GM23338 (cell line): ENCODE measurements around the gene POLE. TPM values are rescaled to one million over a fixed set of nuclear protein-coding genes. Genes with fewer than 3 reads are reported as not detected.

Experiments
- ATAC-seq: fragments of 200-7000 bp; cut with Tn5 transposase; 3 replicates; pipeline ENCODE4 v1.9.1; 2020
- DNase-seq: peaks from one replicate; pipeline ENCODE4 v3.0.0-alpha.2; 2015; ENCODE audit warnings: low spot score
- H2AFZ ChIP-seq: fragments of 200-600 bp; sonication (generic); 2 replicates; pipeline ENCODE4 v1.8.0; 2016; ENCODE audit warnings: antibody characterized with exemption, mild to moderate bottlenecking, moderate library complexity
- H3F3A ChIP-seq: fragments of 200-600 bp; sonication (generic); replicated peaks from 2 replicates; pipeline ENCODE4 v1.8.0; 2017; ENCODE audit warnings: antibody characterized with exemption, mixed run types, low read depth
- H3K27ac ChIP-seq: fragments of 200-600 bp; sonication (generic); 2 replicates; pipeline ENCODE4 v1.6.1; 2016; ENCODE audit warnings: low read depth
- H3K27me3 ChIP-seq: fragments of 200-600 bp; sonication (generic); 2 replicates; pipeline ENCODE4 v1.8.0; 2016; ENCODE audit warnings: mild to moderate bottlenecking, mixed run types, moderate library complexity; ENCODE audit not compliant: insufficient read depth
- H3K36me3 ChIP-seq: fragments of 200-600 bp; sonication (generic); 2 replicates; pipeline ENCODE4 v1.8.0; 2016; ENCODE audit warnings: mild to moderate bottlenecking; ENCODE audit not compliant: insufficient read depth
- H3K4me1 ChIP-seq: fragments of 200-600 bp; sonication (generic); 2 replicates; pipeline ENCODE4 v1.8.0; 2016; ENCODE audit warnings: mild to moderate bottlenecking, moderate library complexity; ENCODE audit not compliant: insufficient read depth
- H3K4me2 ChIP-seq: fragments of 200-600 bp; sonication (generic); 2 replicates; pipeline ENCODE4 v1.7.1; 2017; ENCODE audit warnings: mixed run types
- H3K4me3 ChIP-seq: fragments of 200-600 bp; sonication (generic); 2 replicates; pipeline ENCODE4 v1.6.1; 2016; ENCODE audit warnings: mixed run types
- H3K79me2 ChIP-seq: fragments of 200-600 bp; sonication (generic); replicated peaks from 2 replicates; pipeline ENCODE4 v1.8.0; 2017; ENCODE audit warnings: mild to moderate bottlenecking; ENCODE audit not compliant: insufficient read depth
- H3K9me2 ChIP-seq: fragments of 200-600 bp; sonication (generic); 2 replicates; pipeline ENCODE4 v1.8.0; 2017; ENCODE audit not compliant: insufficient read depth
- H4K20me1 ChIP-seq: fragments of 200-600 bp; sonication (generic); replicated peaks from 2 replicates; pipeline ENCODE4 v1.8.0; 2017; ENCODE audit warnings: mild to moderate bottlenecking; ENCODE audit not compliant: insufficient read depth
- H3K27ac Mint-ChIP-seq: 2 replicates; pipeline ENCODE4 v1.8.0; 2020; ENCODE audit warnings: inconsistent platforms, mild to moderate bottlenecking, moderate library complexity, mixed read lengths
- H3K27me3 Mint-ChIP-seq: 3 replicates; pipeline ENCODE4 v1.8.0; 2022; ENCODE audit warnings: low read depth, mild to moderate bottlenecking, moderate library complexity, mixed read lengths, inconsistent platforms; ENCODE audit not compliant: insufficient read depth, poor library complexity
- H3K36me3 Mint-ChIP-seq: 3 replicates; pipeline ENCODE4 v1.8.0; 2021; ENCODE audit warnings: low read depth, mild to moderate bottlenecking, inconsistent platforms, moderate library complexity, mixed read lengths
- H3K4me1 Mint-ChIP-seq: 3 replicates; pipeline ENCODE4 v1.8.0; 2020; ENCODE audit warnings: mild to moderate bottlenecking, inconsistent platforms, mixed read lengths
- H3K4me3 Mint-ChIP-seq: 3 replicates; pipeline ENCODE4 v1.8.0; 2021; ENCODE audit warnings: moderate library complexity, mild to moderate bottlenecking, inconsistent platforms, mixed read lengths
- H3K9me3 Mint-ChIP-seq: 3 replicates; pipeline ENCODE4 v1.8.0; 2020; ENCODE audit warnings: moderate library complexity, mild to moderate bottlenecking, inconsistent platforms, mixed read lengths
- CTCF ChIP-seq, 2 experiments: fragments of 200-600 bp in 1 of 2; sonication (generic) in 1 of 2; conservative IDR thresholded peaks; 2 replicates each; pipeline versions ENCODE4 v1.5.1 to v1.6.1; 2016 to 2017; ENCODE audit warnings: antibody characterized with exemption in 2 of 2, low read depth in 2 of 2, mild to moderate bottlenecking in 2 of 2, moderate library complexity in 1 of 2
- EZH2 ChIP-seq: fragments of 200-600 bp; sonication (generic); IDR thresholded peaks from one replicate; pipeline ENCODE4 v1.8.0; 2017; ENCODE audit warnings: antibody characterized with exemption, mild to moderate bottlenecking, low read depth; ENCODE audit not compliant: unreplicated experiment
- EZH2phosphoT487 ChIP-seq: fragments of 200-600 bp; sonication (generic); IDR thresholded peaks from one replicate; pipeline ENCODE4 v1.8.1; 2018; ENCODE audit warnings: antibody characterized with exemption; ENCODE audit not compliant: unreplicated experiment
- REST ChIP-seq: IDR thresholded peaks from one replicate; pipeline ENCODE4 v1.6.1; 2018; ENCODE audit warnings: antibody characterized with exemption; ENCODE audit not compliant: unreplicated experiment
- ZNF114 ChIP-seq: fragments of 250-450 bp; sonication (Bioruptor Pico); IDR thresholded peaks from 2 replicates; pipeline ENCODE4 v1.5.0; 2020; ENCODE audit warnings: mild to moderate bottlenecking, moderate library complexity
- ZNF331 ChIP-seq: fragments of 250-450 bp; sonication (Bioruptor Pico); IDR thresholded peaks from 2 replicates; pipeline ENCODE4 v1.5.0; 2020; ENCODE audit warnings: low read depth, mild to moderate bottlenecking, moderate library complexity
- ZNF462 ChIP-seq: fragments of 250-450 bp; sonication (Bioruptor Pico); IDR thresholded peaks from 2 replicates; pipeline ENCODE4 v1.5.0; 2020; ENCODE audit warnings: mild to moderate bottlenecking, moderate library complexity
- polyA plus RNA-seq: library from polyadenylated mRNA; unstranded; fragments of >200 nt; fragmentation: Nextera tagmentation; extraction: Ambion mirVana; gene quantifications from 2 replicates; pipeline ENCODE4 v1.2.1, GENCODE V29; 2016
- total RNA-seq: library from RNA; depleted of rRNA; stranded (reverse); fragments of >200 nt; shearing (Covaris generic); gene quantifications from 2 replicates; pipeline ENCODE4 v1.2.3, GENCODE V29; 2014

The POLE gene
- total and polyA plus RNA-seq, 2 experiments from 2014 or later, result 33.6 to 125 TPM

- no peak overlapping the region for H3K4me3 ChIP-seq
- Mint-ChIP-seq H3K27ac (no peak overlapping the region), H3K36me3 (peaks cover 71% of the 10 kb centered on the region), H3K9me3 (no peaks in the 10 kb centered on the region; the same call in 2 of the 3 replicates), H3K27me3 (peaks cover 15% of the 10 kb centered on the region), H3K4me1 (no peaks in the 10 kb centered on the region), H3K4me3 (no peak overlapping the region)
- peaks cover 19% of the 10 kb centered on the region for H4K20me1 ChIP-seq
- no peaks in the 10 kb centered on the region for H3K9me2 ChIP-seq
- TF ChIP-seq ZNF114 (CRISPR knock-in tag) (no peak), ZNF462 (CRISPR knock-in tag) (no peak), EZH2 (no peak), ZNF331 (CRISPR knock-in tag) (no peak), EZH2phosphoT487 (no peak), CTCF (conservative IDR thresholded peaks at IDR 0.05; ENCODE audit: low read depth in 2 of 2) (no peak), REST (no peak)
- peaks cover 31% of the 10 kb centered on the region for H3F3A ChIP-seq
- H3K36me3 ChIP-seq, result peaks cover 7% of the 10 kb centered on the region; the same call in 1 of the 2 replicates
- H3K4me2 ChIP-seq, result no peak overlapping the region
- DNase-seq, result no peak
- H3K79me2 ChIP-seq, result peaks cover 36% of the 10 kb centered on the region
- no peak overlapping the region for H2AFZ ChIP-seq
- no peak for ATAC-seq
- no peaks in the 10 kb centered on the region for H3K27me3 ChIP-seq
- H3K4me1 ChIP-seq, result no peaks in the 10 kb centered on the region
- H3K27ac ChIP-seq, result no peak overlapping the region
Measured at GRCh38 chr12:132717011-132717410, 29.9 kb upstream of the POLE start.
